ENCODE measurements around the gene GRID1.

DNA sequence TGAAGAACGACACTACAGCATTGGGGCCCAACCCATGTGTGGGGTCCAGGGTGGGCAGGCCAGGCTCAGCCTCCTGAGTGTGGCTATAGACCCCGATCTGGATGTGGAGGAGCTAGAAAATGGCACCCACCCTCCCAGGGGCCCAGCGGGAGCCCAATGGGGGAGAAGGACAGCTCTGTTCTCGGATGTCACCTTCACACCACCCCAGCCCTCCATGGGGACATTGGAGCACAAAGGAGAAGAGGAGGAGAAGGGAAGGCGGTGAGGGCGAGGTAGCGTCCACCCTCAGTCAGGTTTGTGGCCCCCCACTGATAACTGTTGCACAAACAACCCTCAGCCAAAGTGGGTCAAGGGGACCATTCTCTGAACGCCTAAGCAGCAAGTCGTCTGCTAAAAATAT lies 509.3 kb downstream of the GRID1 start:
- no peak for TF ChIP-seq POLR2A (IDR thresholded peaks at IDR 0.05)
- TF ChIP-seq, protein P1, sequence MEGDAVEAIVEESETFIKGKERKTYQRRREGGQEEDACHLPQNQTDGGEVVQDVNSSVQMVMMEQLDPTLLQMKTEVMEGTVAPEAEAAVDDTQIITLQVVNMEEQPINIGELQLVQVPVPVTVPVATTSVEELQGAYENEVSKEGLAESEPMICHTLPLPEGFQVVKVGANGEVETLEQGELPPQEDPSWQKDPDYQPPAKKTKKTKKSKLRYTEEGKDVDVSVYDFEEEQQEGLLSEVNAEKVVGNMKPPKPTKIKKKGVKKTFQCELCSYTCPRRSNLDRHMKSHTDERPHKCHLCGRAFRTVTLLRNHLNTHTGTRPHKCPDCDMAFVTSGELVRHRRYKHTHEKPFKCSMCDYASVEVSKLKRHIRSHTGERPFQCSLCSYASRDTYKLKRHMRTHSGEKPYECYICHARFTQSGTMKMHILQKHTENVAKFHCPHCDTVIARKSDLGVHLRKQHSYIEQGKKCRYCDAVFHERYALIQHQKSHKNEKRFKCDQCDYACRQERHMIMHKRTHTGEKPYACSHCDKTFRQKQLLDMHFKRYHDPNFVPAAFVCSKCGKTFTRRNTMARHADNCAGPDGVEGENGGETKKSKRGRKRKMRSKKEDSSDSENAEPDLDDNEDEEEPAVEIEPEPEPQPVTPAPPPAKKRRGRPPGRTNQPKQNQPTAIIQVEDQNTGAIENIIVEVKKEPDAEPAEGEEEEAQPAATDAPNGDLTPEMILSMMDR (IDR thresholded peaks at IDR 0.05): no peak

Data from esophagus squamous epithelium (tissue), 4 donors.